Measurements from ENCODE around the gene NLGN2.

NLGN2 gene

GRCh38 chr17:7408863-7409262 lies 1.2 kb downstream of the NLGN2 start:
- Histone ChIP-seq H3K9me2 (ENCODE audit: low read depth, low read length) (no peaks in the 10 kb centered on the region), H3K27me3 (ENCODE audit: insufficient read depth, low read length) (peaks cover 9% of the 10 kb centered on the region), H3F3A (ENCODE audit: insufficient read depth, low read length) (0 out of 2 replicates have a peak, but pooled peaks cover 3% of the 10 kb centered on the region), H3K4me3 (ENCODE audit: low read depth, low read length, poor library complexity, severe bottlenecking) (no peak overlapping the region), H3K36me3 (ENCODE audit: insufficient read depth, low read length) (no peaks in the 10 kb centered on the region), H3K4me2 (ENCODE audit: low read length) (no peak overlapping the region), H3K9me3 (ENCODE audit: low read length) (no peaks in the 10 kb centered on the region), H3K9ac (ENCODE audit: low read length) (no peak overlapping the region), H4K20me1 (ENCODE audit: insufficient read depth, low read length) (no peaks in the 10 kb centered on the region), H3K79me2 (ENCODE audit: insufficient read depth, low read length) (no peaks in the 10 kb centered on the region), H2AFZ (ENCODE audit: low read length) (no peak overlapping the region), H3K4me1 (ENCODE audit: insufficient read depth, low read length, severe bottlenecking) (peaks cover 6% of the 10 kb centered on the region), H3K27ac (ENCODE audit: low read depth, low read length, poor library complexity, severe bottlenecking) (no peak overlapping the region)
- TF ChIP-seq CTCF (IDR thresholded peaks at IDR 0.05; ENCODE audit: low read length) (no peak), EZH2 (IDR thresholded peaks at IDR 0.05; ENCODE audit: borderline replicate concordance, low read length) (no peak)

- H2AFZ ChIP-seq (ENCODE audit: low read length), result no peak overlapping the region
- no peaks in the 10 kb centered on the region for H4K20me1 ChIP-seq (ENCODE audit: insufficient read depth, low read length)
- H3K9me2 ChIP-seq (ENCODE audit: low read depth, low read length), result no peaks in the 10 kb centered on the region
- no peaks in the 10 kb centered on the region for H3K79me2 ChIP-seq (ENCODE audit: insufficient read depth, low read length)
- no peaks in the 10 kb centered on the region for H3K36me3 ChIP-seq (ENCODE audit: insufficient read depth, low read length)
- H3K4me1 ChIP-seq (ENCODE audit: insufficient read depth, low read length, severe bottlenecking), result peaks cover 6% of the 10 kb centered on the region
- H3K27me3 ChIP-seq (ENCODE audit: insufficient read depth, low read length), result peaks cover 11% of the 10 kb centered on the region
- no peaks in the 10 kb centered on the region for H3K9me3 ChIP-seq (ENCODE audit: low read length)
- TF ChIP-seq EZH2 (IDR thresholded peaks at IDR 0.05; ENCODE audit: borderline replicate concordance, low read length) (no peak), CTCF (IDR thresholded peaks at IDR 0.05; ENCODE audit: low read length) (no peak)
- H3K4me2 ChIP-seq (ENCODE audit: low read length), result no peak overlapping the region
- no peak overlapping the region for H3K9ac ChIP-seq (ENCODE audit: low read length)
- 0 out of 2 replicates have a peak, but pooled peaks cover 3% of the 10 kb centered on the region for H3F3A ChIP-seq (ENCODE audit: insufficient read depth, low read length)
- H3K4me3 ChIP-seq (ENCODE audit: low read depth, low read length, poor library complexity, severe bottlenecking), result no peak overlapping the region
- no peak overlapping the region for H3K27ac ChIP-seq (ENCODE audit: low read depth, low read length, poor library complexity, severe bottlenecking)
Observed at GRCh38 chr17:7409716-7410115, 2.1 kb downstream of the NLGN2 start.

DNA sequence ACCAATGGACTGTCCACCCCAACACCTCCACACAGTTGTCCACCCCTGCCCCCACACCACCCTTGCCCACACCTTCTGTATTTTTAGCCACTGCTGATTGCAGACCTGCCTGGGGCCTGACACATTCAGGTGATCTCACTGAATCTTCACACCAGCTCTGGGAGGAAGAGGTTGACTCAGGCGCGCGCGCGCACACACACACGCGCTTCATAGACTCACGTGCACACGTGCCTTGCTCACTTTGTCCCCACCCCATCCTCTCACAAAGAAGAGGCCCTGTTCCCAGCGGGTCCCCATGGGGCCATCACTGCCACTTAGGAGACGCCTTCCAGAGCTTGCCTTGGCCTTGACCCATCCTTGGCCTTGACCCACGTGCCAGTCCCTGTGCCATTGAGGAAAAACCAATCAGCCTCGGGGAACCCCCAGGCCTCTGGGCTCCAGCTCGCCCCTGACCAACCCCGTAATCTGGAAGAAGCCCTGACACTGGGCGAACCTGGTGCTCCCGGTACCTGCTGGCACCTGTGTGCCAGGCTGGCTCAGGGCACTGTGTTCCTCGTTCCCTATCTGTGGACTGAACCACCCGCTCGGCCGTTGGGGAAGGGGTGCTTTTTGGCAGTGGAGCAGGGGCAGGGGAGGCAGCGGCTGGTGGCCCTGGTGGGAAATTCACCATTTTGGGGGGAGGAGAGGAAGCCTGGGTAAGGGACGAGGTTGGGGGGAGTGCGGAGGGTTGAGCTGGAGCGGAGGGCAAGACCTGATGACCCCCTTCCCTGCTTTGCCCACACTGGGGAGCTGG lies 3.2 kb downstream of the NLGN2 start:
- H3K4me2 ChIP-seq (ENCODE audit: low read length), result no peak overlapping the region
- no peaks in the 10 kb centered on the region for H3K9me2 ChIP-seq (ENCODE audit: low read depth, low read length)
- H3K79me2 ChIP-seq (ENCODE audit: insufficient read depth, low read length), result no peaks in the 10 kb centered on the region
- no peak overlapping the region for H3K27ac ChIP-seq (ENCODE audit: low read depth, low read length, poor library complexity, severe bottlenecking)
- no peaks in the 10 kb centered on the region for H3K9me3 ChIP-seq (ENCODE audit: low read length)
- H3K4me3 ChIP-seq (ENCODE audit: low read depth, low read length, poor library complexity, severe bottlenecking), result no peak overlapping the region
- no peaks in the 10 kb centered on the region for H3K36me3 ChIP-seq (ENCODE audit: insufficient read depth, low read length)
- H3K4me1 ChIP-seq (ENCODE audit: insufficient read depth, low read length, severe bottlenecking), result no peaks in the 10 kb centered on the region
- H3F3A ChIP-seq (ENCODE audit: insufficient read depth, low read length), result 0 out of 2 replicates have a peak, but pooled peaks cover under 1% of the 10 kb centered on the region
- H3K27me3 ChIP-seq (ENCODE audit: insufficient read depth, low read length), result peaks cover 9% of the 10 kb centered on the region
- TF ChIP-seq CTCF (IDR thresholded peaks at IDR 0.05; ENCODE audit: low read length), result no peak
- no peak for TF ChIP-seq EZH2 (IDR thresholded peaks at IDR 0.05; ENCODE audit: borderline replicate concordance, low read length)
- H4K20me1 ChIP-seq (ENCODE audit: insufficient read depth, low read length), result no peaks in the 10 kb centered on the region
- H3K9ac ChIP-seq (ENCODE audit: low read length), result no peak overlapping the region
- no peak overlapping the region for H2AFZ ChIP-seq (ENCODE audit: low read length)

All from OCI-LY1 (cell line).